ENCODE measurements around the gene DNAJB6.

Gene DNAJB6

GRCh38 chr7:157410831-157411556 is 74.2 kb downstream of the DNAJB6 start:
- no peak for ATAC-seq

- peak; percentile 58 to 62 for ATAC-seq
Observed at GRCh38 chr7:157411580-157411979, 74.8 kb downstream of the DNAJB6 start.

GRCh38 chr7:157412021-157412443 is 75.2 kb downstream of the DNAJB6 start:
- peak; percentile 91 to 93 for ATAC-seq

DNA sequence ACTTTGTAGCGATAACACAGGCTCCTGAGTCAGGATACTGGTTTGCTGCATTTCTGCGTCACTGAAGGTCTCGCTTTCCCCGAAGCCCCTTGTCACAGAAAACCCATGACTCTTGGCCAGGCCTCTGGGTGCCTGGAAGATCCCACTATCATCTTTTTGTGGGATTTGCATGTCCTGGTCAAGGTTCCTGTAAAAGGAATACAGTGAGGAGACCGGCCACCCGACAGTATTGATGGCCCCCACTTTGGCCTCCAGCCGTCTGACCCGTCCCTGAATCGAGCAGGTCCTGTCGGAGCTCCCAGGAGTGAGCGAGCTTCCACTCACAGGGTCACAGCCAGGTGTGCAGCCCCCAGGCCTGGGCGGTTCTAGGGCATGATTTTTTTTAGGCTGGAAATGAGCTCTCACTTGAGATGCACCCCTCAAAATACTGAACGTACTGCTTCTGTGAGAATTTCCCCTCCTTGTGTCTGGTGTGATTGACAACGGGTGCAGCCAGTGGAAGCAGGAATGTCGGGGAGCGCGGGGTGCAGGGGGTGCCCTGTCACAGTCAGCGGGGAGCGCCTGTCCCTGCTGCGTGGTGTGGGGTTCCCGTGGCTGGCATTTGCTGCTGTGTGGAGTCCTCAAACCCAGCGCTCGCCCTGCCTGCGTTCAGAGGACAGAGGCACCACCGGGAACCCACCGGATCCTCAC is 75.8 kb downstream of the DNAJB6 start:
- ATAC-seq: no peak

DNA sequence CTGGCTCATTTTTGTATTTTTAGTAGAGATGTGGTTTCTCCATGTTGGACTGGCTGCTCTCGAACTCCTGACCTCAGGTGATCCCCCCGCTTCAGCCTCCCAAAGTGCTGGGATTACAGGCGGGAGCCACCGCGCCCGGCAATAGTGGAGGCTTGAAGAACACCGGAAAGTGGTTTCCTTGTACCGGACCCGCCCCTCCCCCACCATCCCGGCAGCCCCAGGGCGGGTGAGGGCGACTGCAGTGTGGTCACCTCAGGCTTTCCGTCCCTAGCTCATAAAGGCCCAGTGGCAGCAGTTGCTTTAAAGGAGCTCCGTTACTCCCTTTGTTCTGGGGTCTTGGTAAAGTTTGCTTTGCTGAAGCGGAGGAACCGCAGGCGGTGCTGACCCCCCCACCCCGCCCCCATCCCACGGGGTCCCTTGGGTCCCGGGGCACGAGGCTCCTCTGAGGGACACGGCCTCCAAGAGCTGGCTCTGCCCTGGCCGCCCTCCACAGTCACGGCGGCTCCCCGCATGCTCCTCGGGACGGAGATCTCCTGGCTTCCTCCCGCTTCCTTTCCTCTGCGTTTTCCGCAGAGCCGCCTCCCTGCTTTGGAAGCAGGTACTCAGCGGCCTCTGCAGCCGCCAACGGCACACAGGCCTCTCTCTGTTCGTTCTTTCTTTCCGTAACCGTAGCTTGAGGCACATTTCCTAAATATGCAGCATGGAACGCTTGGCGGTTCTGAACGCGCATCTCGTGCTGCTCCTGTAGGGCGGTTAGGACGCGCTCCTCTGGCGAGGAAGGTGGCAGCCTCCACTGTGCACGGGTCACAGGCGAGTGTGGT is 77.3 kb downstream of the DNAJB6 start:
- no peak for ATAC-seq

DNA sequence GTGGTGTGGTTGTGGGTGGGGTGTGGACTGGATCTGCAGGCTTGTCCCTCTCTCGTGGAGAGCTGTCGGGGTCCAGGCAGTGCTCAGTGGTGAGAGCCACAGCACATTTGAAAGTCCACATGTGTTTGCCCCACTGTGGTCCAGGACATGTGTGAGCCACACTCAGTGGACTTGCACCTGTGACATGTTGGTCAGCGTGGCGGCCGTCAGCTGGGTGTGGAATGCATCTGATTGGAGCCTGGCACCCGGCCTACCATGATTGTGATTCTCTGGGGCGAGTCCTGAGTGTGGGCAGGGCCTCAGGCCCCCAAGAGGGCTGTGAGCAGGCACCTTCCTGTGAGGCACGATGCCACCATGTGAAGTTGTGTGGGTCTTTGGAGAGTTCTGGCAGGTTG is 77.9 kb downstream of the DNAJB6 start:
- ATAC-seq: no peak

- no peak for ATAC-seq
Observed at GRCh38 chr7:157415486-157415885, 78.7 kb downstream of the DNAJB6 start.

DNA sequence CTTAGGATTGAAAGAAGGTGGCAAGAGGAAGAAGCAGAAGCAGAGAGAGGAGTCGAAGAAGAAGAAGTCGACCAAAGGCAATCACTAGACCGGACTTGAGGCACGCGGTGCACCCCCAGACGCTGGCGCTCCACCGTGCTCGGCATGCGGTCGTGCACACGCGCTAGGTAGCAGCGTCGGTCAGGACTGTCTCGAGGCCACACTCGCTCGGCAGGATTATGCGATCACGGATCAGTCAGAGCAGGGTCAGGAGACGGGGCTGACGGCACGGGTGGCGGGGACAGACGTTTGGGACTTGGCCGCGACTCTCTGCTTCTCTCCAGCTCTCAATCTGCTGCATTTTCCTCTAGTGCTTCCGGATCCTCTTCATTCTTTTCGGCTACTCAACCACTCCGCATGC is 79.2 kb downstream of the DNAJB6 start:
- ATAC-seq: no peak

DNA sequence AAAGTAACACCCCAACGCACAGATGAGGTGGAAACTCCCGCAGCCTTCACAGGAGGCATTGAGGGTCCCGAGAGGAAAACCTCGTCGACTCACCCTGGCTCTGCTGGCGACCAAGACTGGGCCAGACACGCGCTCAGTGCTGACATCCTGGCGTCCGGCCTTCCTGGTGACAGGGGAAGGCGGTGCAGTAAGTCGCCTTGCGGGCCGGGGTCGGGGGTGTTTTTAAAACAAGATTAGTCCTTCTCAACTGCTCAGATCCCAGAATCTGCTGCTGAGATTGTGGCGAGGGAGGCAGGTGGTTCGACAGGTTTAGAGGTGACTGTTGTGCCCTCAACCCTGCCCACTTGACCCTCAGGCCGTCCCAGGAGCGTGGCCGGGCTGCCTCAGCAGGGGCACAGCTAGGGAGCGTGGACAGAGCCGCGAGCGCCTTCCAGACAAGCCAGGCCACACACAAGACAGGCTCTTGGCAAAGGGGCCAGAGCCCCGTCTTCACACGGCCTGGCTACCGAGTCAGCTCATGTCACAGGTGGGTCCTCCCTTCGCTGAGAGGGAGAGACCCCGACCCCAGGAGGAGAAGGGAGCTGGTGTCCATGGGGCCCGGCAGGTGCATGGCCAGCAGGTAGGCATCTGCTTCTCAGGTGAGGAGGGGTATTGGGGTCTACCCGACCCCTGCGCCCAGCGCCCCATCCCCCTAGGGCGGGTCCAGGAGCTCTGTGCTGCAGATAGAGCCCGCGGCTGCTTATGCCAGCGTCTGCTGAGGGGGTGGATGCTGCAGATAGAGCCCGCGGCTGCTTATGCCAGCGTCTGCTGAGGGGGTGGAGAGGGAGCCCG is 81.6 kb downstream of the DNAJB6 start:
- no peak for ATAC-seq

- no peak for ATAC-seq
Observed at GRCh38 chr7:157419035-157419293, 82.2 kb downstream of the DNAJB6 start.

GRCh38 chr7:157422279-157422678 is 85.5 kb downstream of the DNAJB6 start:
- ATAC-seq: no peak

DNA sequence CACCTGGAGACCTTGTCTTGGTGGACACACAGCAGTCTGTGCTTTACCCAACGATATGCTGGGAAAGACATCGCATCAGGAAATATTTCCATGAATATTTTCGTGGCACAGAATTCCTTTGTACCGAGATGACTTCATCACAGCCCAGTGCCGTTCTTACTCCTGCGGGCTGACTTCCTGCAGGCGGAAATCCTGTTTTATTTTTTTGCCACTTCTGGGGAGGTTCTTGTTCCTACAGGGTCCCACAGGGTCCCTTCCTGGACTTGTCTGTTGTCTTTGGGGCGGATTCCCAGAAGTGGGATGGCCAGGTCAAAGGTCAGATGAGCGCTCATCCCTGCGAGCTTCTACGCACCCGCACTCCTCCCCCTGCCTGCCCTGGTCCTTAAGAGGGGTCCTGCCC is 86.5 kb downstream of the DNAJB6 start:
- ATAC-seq: no peak

DNA sequence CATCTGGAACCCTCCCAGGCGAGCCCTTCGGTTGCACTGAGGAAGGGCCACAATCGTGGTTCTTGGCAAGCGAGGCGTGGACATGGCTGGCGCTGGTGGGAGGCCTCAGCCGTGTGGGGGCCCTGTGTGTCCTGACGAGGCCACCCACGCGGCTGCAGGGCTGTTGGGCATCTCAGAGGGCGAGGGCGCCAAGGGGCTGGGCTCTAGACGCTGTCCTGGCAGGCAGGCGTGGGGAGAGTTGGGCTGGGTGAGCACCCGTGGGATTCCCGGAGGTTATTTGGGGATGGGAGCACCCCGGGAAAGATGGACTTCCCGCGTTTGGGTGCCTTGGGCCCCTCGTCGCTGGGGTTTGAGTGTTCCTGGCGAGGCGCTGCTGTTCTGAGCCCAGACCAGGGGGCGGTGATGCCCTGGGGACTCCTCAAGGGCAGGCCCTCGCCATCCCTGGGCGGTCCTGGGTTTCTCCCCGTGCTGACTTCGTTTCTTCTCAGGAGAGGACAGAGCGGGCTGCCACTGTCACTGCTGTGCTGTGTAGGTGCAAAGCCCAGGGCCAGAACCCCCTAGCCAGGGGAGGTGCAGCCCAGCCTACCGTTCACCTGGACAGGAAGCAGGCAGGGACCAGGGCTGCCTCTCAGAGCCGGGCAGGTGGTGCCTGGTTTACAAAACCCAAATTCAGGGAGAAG is 87.2 kb downstream of the DNAJB6 start:
- no peak for ATAC-seq

DNA sequence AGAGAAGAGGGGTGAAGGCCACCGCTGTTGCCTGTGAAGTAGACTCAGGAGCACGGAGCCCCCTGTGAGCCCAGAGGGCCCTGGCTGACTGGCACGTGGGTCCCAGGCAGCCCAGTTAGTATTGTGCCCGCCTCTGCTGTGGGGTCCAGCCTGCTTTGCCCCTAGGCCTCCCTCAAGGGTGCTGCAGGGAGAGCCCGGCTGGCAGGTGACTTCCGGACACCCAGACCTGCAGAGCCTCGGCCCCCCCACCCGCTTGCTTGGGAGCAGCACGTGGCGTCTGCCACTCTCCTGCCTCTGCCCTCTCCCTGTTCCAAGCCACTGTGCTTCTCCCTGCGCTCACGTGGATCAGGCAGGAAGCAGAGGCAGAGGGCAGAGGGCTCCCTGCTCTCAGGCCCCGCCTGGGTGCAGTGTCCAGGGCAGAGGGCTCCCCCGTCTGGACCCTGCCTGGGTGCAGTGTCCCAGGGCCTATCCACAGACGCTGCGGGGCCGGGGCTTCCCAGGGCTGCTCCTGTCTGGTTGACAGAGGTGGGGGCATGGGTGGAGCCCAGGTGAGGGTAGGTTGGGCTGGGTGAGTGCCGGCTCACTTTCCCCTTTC is 88.4 kb downstream of the DNAJB6 start:
- ATAC-seq: no peak

GRCh38 chr7:157425761-157426160 is 89.0 kb downstream of the DNAJB6 start:
- ATAC-seq: no peak

DNA sequence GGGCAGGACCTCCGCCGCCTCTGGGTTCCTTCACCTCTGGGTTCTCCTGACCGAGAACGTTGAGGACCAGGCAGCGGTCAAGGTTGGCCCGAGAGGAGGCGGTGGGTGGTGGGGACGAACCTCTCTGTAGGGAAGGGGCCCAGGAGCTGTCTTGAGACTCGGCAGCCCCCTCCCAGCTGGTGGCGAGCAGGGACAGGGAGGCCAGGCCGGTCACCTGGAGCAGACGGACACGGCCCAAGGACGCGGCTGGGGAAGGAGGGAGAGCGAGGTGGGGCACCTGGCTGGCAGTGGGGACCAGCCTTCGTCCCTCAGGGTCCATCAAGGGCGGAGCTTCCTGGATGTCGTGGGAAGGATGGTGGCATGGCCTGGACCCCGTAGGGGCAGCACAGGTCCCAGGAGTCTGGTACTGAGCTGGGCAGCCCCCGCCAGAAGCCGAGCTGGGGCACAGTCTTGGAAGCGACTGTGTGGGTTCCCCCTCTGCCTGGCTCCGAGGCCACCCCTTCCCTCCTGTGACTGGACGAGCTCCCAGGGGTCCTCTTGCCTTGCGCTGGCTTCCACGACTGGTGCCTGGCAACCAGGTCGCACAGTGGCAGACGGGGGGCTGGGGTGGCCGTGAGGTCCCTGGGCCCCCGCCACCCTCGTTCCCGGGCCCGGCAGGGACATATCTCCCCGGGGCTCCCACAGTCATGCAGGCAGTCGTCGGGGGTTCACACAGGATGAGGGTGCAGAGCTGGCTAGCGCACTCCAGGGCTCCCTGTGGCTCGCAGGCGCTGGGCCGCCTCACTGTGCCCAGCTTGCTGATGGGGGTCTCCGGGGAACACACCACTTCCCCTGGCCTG is 89.9 kb downstream of the DNAJB6 start:
- ATAC-seq: no peak

DNA sequence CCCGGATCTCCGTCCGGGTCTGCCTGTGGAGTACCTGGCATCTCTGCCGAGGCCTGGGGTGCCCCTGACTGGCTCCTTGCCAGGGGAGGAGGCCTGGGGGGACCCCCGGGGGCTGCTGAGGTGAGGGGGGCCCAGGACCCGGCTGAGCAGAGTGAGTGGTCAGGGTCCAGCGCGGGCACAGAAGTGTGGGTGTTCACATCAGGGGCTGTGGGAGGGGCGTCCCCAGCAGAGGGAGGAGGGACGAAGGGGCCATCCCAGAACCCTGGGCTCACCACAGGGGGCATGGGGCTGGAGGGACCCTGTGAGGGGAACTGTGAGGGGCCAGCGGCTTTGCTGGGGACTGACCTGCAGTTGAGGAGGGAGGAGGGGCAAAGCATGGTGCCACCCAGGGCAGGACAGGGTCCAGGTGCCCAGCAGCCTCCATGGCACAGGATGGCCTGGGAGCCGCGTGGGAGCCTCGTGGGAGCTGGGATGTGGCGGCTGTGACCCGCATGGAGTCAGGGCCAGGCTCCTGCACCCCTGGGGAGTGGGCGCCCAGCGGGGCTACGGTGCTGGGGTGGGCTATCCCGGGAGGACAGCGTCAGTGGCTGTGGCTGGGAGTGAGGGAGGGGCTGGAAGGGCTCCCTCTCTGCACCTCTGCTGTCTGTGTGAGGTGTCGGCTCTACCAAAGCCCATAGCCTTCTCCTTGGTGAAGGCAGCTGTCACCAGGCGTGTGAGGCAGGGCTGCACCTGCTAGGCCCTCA is 91.2 kb downstream of the DNAJB6 start:
- ATAC-seq: no peak

- ATAC-seq: no peak
Observed at GRCh38 chr7:157428554-157428945, 91.7 kb downstream of the DNAJB6 start.

- no peak for ATAC-seq
Observed at GRCh38 chr7:157429001-157429679, 92.3 kb downstream of the DNAJB6 start.

Data from activated CD4-positive, CD25-positive, alpha-beta regulatory T cell treated with anti-CD3 and anti-CD28 coated beads, Interleukin-2, amount 50 U/mL, for 24 hours (primary cell).